Left lung (tissue), 14 donors: ENCODE results near the gene PIN1. TPM values are rescaled to one million over a fixed set of nuclear protein-coding genes. Genes with fewer than 3 reads are reported as not detected.

Experiments
- ATAC-seq: fragments of 200-7000 bp; cut with Tn5 transposase; one replicate; pipeline ENCODE4 v1.9.1; 2020; ENCODE audit warnings: moderate library complexity
- DNase-seq, 4 donors: peaks; one replicate each; pipeline ENCODE4 v3.0.0-alpha.2; 2013 to 2020
- H3K27ac ChIP-seq, 2 donors: fragments of 200-600 bp; sonication (generic) in 1 of 2; one replicate each; pipeline versions ENCODE4 v1.5.0 to v1.8.0; 2020 to 2021
- H3K27me3 ChIP-seq, 2 donors: fragments of 200-600 bp; sonication (generic) in 1 of 2; one replicate each; pipeline versions ENCODE4 v1.5.0 to v1.8.0; 2020 to 2021
- H3K36me3 ChIP-seq, 2 donors: fragments of 200-600 bp; sonication (generic) in 1 of 2; one replicate each; pipeline versions ENCODE4 v1.5.0 to v1.8.0; 2020 to 2021
- H3K4me1 ChIP-seq, 2 donors: fragments of 200-600 bp; one replicate each; pipeline ENCODE4 v1.8.0; 2021
- H3K4me3 ChIP-seq, 2 donors: fragments of 200-600 bp; sonication (generic) in 1 of 2; one replicate each; pipeline versions ENCODE4 v1.5.0 to v1.8.0; 2020 to 2021; ENCODE audit warnings: mild to moderate bottlenecking in 1 of 2
- H3K9me3 ChIP-seq, 2 donors: fragments of 200-600 bp; sonication (generic) in 1 of 2; one replicate each; pipeline versions ENCODE4 v1.5.0 to v1.8.0; 2020 to 2021
- CTCF ChIP-seq, 2 donors: fragments of 200-600 bp; sonication (generic) in 1 of 2; IDR thresholded peaks; one replicate each; pipeline versions ENCODE4 v1.5.0 to v1.8.0; 2021; ENCODE audit warnings: antibody characterized with exemption in 2 of 2
- intact Hi-C, 2 donors: fragments of 100-400 bp; cut with DNase I; formaldehyde crosslinking; loops; one replicate each; pipeline versions ENCODE4 v1.11.2 to v1.14.2; 2022
- long read RNA-seq, 12 donors: library from polyadenylated mRNA in 2 of 12; unstranded in 2 of 12; transcript quantifications; one replicate each; pipeline ENCODE4 v2.0.0 and lab custom pipeline, GENCODE V29; 2019 to 2026
- polyA plus RNA-seq, 6 donors: library from polyadenylated mRNA; unstranded; fragments of 120-200 nt; gene quantifications; one replicate each; pipeline ENCODE4 v1.2.1, GENCODE V29; 2013; ENCODE audit not compliant: insufficient read length in 6 of 6
- total RNA-seq, 2 donors: library from RNA; stranded (reverse); fragmentation: NEBNext Ultra II Directional; extraction: Animal tissue kit (Norgen Biotek cat#: 25700); gene quantifications; one replicate each; pipeline ENCODE4 v1.2.1, GENCODE V29; 2021
- donor health status: DM: no; HTN: yes; CAD: no.
- donor health status: DM: no; HTN: no; CAD: no.

PIN1 gene
- total RNA-seq: 10 to 100 TPM; 57.5 to 67.2 TPM
- polyA plus RNA-seq: 10 to 100 TPM; 43.1 to 62.6 (median 52.6) TPM
- long read RNA-seq, donor 1, full-length matches to known transcripts: 59 of 59 reads
- long read RNA-seq, donor 1, partial matches to known transcripts: 0 of 59 reads
- long read RNA-seq, donor 1, other reads (novel, unspliced or antisense): 0 of 59 reads
- long read RNA-seq, donor 2, full-length matches to known transcripts: 57 of 70 reads
- long read RNA-seq, donor 2, partial matches to known transcripts: 13 of 70 reads
- long read RNA-seq, donor 2, other reads (novel, unspliced or antisense): 0 of 70 reads
- long read RNA-seq, donor 3, full-length matches to known transcripts: 59 of 67 reads
- long read RNA-seq, donor 3, partial matches to known transcripts: 8 of 67 reads
- long read RNA-seq, donor 3, other reads (novel, unspliced or antisense): 0 of 67 reads
- long read RNA-seq, donor 4, transcript PIN1-201 (4 exons, 997 nt): major isoform, 83 of 89 reads
- long read RNA-seq, donor 4, partial matches to known transcripts: 1 of 89 reads
- long read RNA-seq, donor 4, other reads (novel, unspliced or antisense): 3 of 89 reads
- long read RNA-seq, donor 5, full-length matches to known transcripts: 50 of 50 reads
- long read RNA-seq, donor 5, partial matches to known transcripts: 0 of 50 reads
- long read RNA-seq, donor 5, other reads (novel, unspliced or antisense): 0 of 50 reads
- long read RNA-seq, donor 6, full-length matches to known transcripts: 64 of 64 reads
- long read RNA-seq, donor 6, partial matches to known transcripts: 0 of 64 reads
- long read RNA-seq, donor 6, other reads (novel, unspliced or antisense): 0 of 64 reads
- long read RNA-seq, donor 7, full-length matches to known transcripts: 41 of 41 reads
- long read RNA-seq, donor 7, partial matches to known transcripts: 0 of 41 reads
- long read RNA-seq, donor 7, other reads (novel, unspliced or antisense): 0 of 41 reads
- long read RNA-seq, donor 8, full-length matches to known transcripts: 53 of 53 reads
- long read RNA-seq, donor 8, partial matches to known transcripts: 0 of 53 reads
- long read RNA-seq, donor 8, other reads (novel, unspliced or antisense): 0 of 53 reads
- long read RNA-seq, donor 9, partial matches to known transcripts: 0 of 1 reads
- long read RNA-seq, donor 9, other reads (novel, unspliced or antisense): 0 of 1 reads
- long read RNA-seq, donor 10, full-length matches to known transcripts: 58 of 62 reads
- long read RNA-seq, donor 10, partial matches to known transcripts: 1 of 62 reads
- long read RNA-seq, donor 10, other reads (novel, unspliced or antisense): 3 of 62 reads
- long read RNA-seq, donor 11: 0 reads
- long read RNA-seq, donor 12, full-length matches to known transcripts: 33 of 33 reads
- long read RNA-seq, donor 12, partial matches to known transcripts: 0 of 33 reads
- long read RNA-seq, donor 12, other reads (novel, unspliced or antisense): 0 of 33 reads

GRCh38 chr19:9834726-9835506, at the start of gene PIN1:
TSS of gene PIN1 (plus strand) at chr19:9835318. CDS start at chr19:9835345, 27 bp downstream.
- peak; percentile 43 to 68 for TF ChIP-seq CTCF (IDR thresholded peaks at IDR 0.05)
- Histone ChIP-seq H3K27ac (peak within 1 kb of the TSS in 1 of 2 donors; percentile 70), H3K36me3 (peaks cover 0 to 37% of the 10 kb centered on the region in 2 donors), H3K4me3 (peak within 1 kb of the TSS; percentile 79 to 99), H3K9me3 (no peaks in the 10 kb centered on the region), H3K4me1 (peaks cover 8 to 21% of the 10 kb centered on the region in 2 donors), H3K27me3 (no peaks in the 10 kb centered on the region)
- intact Hi-C loops: no loop called here
- ATAC-seq (peak; percentile 99), DNase-seq (peak; percentile 98 to 99 (median 99))

GRCh38 chr19:9785367-9786331, 49.5 kb upstream of the PIN1 start:
- H3K27ac ChIP-seq: peak overlapping the region; percentile 88 to 95
- H3K4me3 ChIP-seq: peak overlapping the region; percentile 43 to 63
- intact Hi-C loops: no loop called here
- H3K4me1 ChIP-seq: peaks cover 7 to 21% of the 10 kb centered on the region in 2 donors
- H3K9me3 ChIP-seq: no peaks in the 10 kb centered on the region
- H3K27me3 ChIP-seq: no peaks in the 10 kb centered on the region
- no peak for TF ChIP-seq CTCF (IDR thresholded peaks at IDR 0.05)
- peak; percentile 97 to 99 (median 98) for DNase-seq
- peak; percentile 93 for ATAC-seq
- H3K36me3 ChIP-seq: no peaks in the 10 kb centered on the region

GRCh38 chr19:9786342-9786741, 48.8 kb upstream of the PIN1 start:
- intact Hi-C loops: no loop called here
- Histone ChIP-seq H3K27me3 (no peaks in the 10 kb centered on the region), H3K9me3 (no peaks in the 10 kb centered on the region), H3K27ac (peak overlapping the region; percentile 88 to 95), H3K4me3 (peak overlapping the region; percentile 43 to 63), H3K4me1 (peaks cover 7 to 21% of the 10 kb centered on the region in 2 donors), H3K36me3 (no peaks in the 10 kb centered on the region)
- DNase-seq (peak in 1 of 4 donors; percentile 47), ATAC-seq (no peak)
- TF ChIP-seq CTCF (IDR thresholded peaks at IDR 0.05): no peak
